ENCODE measurements around the gene C6orf89.
A peak's percentile ranks its signal among the peaks of the same experiment; 100 is the strongest.
"Not testable (repeated sequence)": the region's sequence is repeated elsewhere in the genome, so short reads cannot be mapped to it uniquely, and the experiment has no call there.

C6orf89 gene

DNA sequence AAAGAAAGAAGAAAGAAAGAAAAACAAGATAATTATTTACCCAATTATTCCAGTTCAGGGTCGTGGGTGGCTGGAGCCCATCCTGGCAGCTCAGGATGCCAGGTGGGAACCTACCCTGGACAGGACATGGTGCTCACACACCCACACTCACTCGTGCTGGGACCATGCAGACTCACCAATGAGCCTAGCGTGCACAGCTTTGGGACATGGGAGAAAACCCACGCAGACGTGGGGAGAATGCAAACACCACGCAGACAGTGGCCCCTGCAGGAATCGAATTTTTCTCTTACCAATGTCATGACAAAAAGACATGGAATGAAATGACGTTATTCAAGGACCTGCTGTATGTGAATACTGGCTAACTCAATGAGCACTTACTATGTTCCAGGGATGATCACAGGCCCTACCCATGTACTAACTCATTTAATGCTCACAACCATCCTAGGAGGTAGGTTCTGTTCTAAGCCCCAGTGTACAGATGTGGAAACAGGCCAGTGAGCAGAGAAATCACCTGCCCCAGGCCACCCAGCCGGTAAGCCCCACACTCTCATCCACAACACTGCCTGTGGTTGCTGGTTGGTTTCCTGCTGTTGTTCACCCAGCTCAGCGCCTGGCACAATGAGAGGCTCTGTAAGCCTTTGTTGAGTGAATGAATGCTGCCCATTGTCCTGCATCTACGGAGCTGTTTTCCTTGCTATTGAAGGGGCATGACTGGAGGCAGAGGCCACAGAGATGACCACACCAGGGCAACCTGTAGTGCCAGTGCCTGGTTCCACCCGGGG lies 62.0 kb downstream of the C6orf89 start:
- no peak for DNase-seq (ENCODE audit: low read depth in 2 of 2)

DNA sequence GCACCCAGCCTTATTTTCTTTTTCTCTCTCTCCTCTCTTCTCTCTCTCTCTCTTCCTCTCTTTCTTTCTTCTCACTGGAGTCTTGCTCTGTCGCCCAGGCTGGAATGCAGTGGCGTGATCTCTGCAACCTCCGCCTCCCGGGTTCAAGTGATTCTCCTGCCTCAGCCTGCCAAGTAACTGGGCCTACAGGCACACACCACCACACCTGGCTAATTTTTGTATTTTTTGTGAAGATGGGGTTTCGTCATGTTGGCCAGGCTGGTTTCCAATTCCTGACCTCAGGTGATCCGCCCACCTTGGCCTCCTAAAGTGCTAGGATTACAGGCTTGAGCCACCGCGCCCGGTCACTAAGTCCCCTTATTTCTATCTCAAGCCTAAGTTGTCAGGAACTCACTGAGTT lies 63.3 kb downstream of the C6orf89 start:
- not testable (repeated sequence) for DNase-seq (ENCODE audit: low read depth in 2 of 2)

DNA sequence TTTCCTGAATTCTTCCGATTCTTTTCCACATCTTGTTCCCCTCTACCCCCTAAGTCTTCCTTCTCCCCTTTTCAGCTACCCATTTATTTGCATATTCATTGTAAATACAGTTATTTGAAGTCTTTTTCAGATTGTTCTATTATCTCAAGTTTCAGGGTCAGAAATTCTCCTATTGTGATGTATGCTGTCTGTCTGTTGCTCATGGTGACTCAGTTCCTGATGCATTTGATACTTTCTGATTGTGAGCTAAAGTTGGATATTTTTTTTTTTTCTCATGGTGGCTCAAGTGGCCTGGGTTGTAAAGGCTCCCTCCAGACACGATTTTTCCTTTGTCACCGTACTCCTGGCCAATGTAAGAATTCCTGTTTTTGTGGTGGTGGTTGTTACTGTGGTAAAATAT lies 63.9 kb downstream of the C6orf89 start:
- DNase-seq (ENCODE audit: low read depth in 2 of 2) = no peak

DNA sequence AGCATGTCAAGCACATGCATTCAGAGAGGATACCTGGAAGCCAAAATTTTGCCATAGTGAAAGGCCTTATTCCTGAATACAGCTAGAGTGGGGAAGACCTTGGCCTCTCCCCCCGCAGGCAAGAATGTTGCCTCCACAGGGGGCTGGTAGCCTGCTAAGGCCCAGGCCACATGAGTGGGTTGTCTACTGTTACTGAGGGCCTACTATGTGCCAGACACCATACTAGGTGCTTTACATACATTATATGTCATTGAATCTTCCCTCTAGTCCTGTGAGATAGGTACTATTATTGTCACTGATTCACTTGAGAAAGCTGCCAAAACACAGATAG lies 68.1 kb downstream of the C6orf89 start:
- DNase-seq (ENCODE audit: low read depth in 2 of 2) = no peak

DNA sequence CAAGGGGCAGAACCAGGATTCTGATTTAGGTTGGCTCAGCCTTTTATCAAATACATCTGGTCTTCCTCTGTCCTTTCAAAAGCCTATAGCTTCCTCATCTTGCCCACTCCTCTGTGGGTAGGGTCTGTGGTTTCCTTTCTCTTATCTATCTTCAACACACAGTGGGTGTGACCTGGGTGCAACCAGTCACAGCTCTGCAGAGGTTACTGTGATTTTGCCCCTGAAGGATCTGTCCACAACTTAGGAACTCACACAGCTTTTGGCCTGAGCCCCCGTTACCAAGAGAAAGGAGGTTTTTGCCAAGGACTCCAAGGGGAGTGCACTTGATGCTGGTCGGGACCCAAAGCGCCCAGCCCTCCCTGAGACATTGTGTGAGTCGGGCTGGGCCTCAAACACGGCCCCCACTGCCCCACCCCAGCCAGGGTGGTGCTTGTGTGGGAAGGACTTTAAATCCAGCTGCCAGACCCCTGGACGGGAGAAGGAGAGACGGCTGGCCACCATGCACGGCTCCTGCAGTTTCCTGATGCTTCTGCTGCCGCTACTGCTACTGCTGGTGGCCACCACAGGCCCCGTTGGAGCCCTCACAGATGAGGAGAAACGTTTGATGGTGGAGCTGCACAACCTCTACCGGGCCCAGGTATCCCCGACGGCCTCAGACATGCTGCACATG lies 68.6 kb downstream of the C6orf89 start, which contains the start of gene PI16:
TSS of gene PI16 (plus strand) at position 477 of the 670 bp plus-strand sequence. CDS start at position 500, 23 bp downstream.
- no peak for DNase-seq (ENCODE audit: low read depth in 2 of 2)

DNA sequence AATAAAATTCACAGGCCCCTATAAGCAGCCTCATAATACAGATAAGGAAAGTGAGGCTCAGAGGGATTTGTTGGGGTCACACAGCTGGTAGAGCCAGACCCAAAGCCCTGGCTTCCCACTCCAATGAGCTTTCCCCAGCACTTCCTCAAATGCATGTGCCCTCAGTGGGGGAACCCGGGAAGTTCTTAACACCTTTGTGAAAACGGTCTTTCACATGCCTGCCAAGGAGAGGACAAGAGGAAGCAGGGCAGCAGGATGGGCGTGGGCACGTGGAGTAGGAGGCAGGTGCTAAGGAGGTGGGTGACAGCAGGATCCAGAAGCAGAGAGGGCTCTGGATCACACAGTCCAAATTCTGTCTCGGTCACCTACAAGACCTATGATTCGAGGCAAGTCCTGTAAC lies 69.4 kb downstream of the C6orf89 start:
- no peak for DNase-seq (ENCODE audit: low read depth in 2 of 2)

DNA sequence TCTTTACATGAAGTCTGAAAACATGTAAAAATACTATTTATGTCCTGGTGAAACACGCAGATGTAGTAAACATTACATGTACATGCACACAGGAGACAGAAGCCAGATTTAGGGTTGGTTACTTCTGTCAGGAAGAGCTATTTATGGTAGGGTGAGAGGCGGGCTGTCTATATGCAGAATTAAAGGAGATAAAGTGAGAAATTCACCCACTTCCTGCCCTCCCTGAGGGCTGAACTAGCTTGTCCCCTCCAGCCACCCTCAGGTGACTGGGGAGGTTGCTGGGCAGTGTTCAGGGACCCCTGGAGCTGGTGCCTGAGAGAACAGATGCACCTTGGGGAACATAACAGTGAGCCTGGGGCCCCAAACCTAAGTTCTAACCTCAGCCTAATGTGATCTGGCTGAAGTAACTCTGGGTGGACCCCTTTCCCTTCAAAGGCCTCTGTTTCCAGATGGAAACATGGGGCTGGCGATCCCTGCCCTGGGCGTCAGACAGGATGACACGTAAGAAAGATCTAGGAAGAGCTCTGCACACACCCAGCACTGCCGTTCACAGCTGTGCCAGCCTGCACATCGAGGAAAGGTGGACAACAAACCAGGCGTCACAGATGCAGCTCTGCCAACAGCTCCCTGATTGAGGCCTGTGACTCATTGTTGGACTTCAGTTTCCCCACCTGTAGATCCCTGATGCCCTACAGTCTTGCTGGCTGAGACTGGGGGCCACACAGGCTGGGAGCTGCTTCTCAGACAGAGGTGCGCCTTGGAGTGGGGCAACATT lies 70.1 kb downstream of the C6orf89 start:
- no peak for DNase-seq (ENCODE audit: low read depth in 2 of 2)

DNA sequence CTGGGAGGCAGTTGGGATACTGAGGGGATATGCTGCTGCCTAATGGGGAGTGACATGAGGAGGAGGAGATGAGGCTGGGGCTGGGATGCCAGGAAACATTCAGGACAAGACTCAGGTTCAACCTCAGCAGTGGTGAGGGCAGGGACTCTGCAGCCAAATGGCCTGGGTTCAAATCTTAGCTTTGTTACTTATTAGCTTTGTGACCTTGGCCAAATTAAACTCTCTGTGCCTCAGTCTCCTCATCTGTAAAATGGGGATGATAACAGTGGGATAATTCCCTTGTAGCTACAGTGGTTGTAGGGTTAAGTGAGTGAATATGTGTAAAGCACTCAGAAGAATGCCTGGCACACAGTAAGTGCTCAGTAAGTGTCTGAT lies 70.7 kb downstream of the C6orf89 start:
- DNase-seq (ENCODE audit: low read depth in 2 of 2) = no peak

DNA sequence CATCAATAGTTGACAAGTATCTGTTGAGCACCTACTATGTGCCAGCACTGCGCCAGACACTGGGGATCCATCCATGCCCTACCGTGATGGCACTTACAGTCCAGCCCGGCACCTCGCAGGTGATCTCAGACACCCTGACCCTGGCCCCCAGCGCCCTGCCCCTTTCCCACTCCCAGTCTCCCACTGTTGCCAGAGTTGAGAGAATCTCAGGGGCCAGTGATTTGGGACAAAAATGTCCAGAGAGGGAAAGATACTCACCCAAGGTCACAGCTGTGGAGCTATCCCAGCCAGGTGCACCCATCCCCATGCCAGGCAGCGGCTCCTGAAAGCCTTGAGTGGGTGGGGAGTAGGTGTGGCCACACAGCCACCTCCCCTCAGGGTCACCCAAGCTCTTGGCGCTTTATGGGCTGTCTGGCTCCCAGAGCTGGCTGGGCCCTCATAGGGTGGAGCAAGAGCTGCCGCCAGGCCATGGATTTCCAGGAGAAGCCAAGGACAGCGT lies 72.1 kb downstream of the C6orf89 start:
- no peak for DNase-seq (ENCODE audit: low read depth in 2 of 2)

DNA sequence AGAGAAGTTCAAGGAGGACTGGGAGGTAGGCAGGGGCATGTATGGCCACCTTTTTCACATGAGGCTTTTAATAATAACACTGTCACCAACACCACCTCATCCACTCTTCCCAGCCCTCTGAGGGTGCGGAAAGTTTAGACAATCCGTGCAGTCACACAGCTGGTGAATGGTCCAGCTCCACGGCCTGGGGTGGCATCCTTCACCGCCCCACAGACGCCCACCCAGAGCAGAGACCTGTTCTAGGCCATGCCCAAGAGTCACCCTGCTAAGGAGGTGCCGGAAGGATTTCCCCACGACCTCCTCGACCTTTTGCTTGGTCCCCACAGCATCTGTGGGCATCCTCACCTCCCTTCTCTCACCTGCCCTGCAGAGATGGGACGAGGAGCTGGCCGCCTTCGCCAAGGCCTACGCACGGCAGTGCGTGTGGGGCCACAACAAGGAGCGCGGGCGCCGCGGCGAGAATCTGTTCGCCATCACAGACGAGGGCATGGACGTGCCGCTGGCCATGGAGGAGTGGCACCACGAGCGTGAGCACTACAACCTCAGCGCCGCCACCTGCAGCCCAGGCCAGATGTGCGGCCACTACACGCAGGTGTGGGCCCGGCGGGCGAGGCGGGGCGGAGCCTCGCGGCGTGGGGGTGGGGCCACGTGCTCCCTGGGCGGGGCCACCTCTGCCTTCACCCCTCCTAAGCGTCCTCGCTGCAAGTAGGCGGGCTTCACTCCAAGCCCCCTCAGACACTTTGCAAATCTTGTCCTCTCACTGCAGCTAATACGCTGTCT lies 73.2 kb downstream of the C6orf89 start:
- DNase-seq (ENCODE audit: low read depth in 2 of 2) = no peak

DNA sequence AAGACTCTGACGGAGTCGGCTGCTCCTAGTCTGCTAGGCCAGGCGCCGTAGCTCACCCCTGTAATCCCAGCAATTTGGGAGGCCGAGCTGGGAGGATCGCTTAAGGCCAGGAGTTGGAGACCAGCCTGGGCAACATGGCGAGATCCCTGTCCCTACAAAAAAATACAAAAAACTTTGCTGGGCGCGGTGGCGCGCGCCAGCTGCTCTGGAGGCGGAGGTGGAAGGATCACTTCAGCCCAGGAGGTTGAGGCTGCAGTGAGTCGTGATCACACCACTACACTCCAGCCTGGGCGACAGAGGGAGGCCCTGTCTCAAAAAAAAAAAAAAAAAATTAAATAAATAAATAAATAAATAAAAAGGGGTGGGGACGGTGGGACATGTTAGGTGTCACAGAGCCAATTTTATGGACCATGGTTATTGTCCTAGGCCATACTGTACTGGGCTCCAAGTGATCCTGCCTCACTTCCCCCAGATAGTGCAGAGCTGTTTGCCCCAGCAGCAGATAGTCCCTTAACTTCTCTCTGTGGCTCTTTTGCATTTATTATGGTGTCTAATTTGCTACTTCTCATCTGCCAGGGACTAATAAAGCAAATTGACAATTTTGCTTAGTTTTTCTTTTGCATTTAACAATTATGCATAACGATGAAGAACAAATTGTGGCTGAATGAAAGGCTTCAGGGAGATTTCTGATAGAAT lies 74.0 kb downstream of the C6orf89 start:
- no peak for DNase-seq (ENCODE audit: low read depth in 2 of 2)

DNA sequence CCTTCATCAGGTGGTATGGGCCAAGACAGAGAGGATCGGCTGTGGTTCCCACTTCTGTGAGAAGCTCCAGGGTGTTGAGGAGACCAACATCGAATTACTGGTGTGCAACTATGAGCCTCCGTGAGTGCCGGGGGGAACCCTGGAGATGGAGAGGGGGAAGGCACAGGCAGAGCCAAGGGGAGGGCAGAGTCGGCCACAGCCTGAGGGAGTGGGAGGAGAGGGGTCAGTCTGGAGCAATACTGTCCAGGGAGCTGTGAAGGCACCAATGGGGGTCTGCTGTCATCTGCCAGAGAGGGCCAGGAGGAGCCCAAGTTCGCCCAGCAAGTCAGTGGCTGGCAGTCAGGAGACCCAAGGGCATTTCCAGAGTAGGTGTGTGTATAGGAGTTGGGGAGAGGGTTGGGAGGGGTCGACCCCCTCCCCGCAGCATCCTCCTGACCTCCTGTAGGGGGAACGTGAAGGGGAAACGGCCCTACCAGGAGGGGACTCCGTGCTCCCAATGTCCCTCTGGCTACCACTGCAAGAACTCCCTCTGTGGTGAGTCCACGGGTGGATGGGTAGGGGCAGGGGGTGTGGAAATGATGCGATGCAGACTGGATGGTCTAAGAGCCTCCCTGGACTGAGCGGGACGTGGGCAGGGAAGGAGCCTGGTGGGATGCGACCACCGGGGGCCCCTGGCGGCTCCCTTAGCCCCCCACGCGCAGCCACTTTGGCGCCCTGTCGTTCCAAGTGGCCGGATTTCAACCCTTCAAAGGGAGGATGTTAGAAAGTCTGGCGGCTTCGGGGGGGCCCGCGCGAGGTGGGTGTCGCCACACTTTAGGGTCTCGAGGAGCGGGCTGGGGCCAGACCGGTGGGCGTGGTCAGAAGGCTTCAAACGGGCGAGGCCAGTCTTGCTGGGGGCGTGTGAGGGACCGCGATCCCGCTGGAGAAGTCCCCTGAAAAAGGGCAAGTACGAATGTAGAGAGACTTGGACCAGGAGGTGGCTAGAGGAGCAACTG lies 76.0 kb downstream of the C6orf89 start:
- DNase-seq (ENCODE audit: low read depth in 2 of 2) = no peak

DNA sequence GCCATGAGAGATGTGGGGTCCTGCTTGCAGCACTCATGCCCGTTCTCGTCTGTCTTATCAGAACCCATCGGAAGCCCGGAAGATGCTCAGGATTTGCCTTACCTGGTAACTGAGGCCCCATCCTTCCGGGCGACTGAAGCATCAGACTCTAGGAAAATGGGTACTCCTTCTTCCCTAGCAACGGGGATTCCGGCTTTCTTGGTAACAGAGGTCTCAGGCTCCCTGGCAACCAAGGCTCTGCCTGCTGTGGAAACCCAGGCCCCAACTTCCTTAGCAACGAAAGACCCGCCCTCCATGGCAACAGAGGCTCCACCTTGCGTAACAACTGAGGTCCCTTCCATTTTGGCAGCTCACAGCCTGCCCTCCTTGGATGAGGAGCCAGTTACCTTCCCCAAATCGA lies 77.1 kb downstream of the C6orf89 start:
- DNase-seq (ENCODE audit: low read depth in 2 of 2) = peak; percentile 31 to 72

DNA sequence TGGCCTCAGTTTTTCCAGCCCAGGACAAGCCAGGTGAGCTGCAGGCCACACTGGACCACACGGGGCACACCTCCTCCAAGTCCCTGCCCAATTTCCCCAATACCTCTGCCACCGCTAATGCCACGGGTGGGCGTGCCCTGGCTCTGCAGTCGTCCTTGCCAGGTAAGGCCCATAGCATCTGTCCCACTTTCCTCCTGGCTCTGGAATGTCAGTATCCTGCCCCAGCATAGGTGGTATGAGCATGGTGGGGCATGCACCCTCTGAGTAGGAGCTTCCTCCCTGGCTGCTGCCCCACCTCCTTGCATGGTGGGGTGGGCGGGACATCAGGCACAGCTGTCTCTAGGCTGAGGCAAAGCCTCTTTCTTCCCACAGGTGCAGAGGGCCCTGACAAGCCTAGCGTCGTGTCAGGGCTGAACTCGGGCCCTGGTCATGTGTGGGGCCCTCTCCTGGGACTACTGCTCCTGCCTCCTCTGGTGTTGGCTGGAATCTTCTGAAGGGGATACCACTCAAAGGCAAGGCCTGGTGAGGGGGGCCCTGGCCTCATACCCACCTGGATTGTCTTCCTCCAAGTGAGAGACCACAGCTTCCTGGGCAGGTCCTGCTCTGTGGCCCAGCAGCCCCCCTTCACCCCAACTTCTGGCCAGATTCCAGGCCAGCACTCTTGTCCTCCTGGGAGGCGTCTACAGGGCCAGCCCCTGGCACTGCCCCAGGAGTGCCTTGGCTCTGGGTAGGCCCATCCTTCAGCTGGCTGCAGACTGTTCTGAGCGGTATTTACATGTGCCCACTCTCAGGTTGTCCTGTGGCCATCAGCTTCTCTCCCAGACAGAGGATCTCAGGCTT lies 77.9 kb downstream of the C6orf89 start:
- no peak for DNase-seq (ENCODE audit: low read depth in 2 of 2)

DNA sequence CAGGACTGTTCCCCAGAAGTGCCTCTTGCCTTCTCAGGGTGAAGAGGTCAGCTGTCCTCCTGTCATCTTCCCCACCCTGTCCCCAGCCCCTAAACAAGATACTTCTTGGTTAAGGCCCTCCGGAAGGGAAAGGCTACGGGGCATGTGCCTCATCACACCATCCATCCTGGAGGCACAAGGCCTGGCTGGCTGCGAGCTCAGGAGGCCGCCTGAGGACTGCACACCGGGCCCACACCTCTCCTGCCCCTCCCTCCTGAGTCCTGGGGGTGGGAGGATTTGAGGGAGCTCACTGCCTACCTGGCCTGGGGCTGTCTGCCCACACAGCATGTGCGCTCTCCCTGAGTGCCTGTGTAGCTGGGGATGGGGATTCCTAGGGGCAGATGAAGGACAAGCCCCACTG lies 78.6 kb downstream of the C6orf89 start:
- DNase-seq (ENCODE audit: low read depth in 2 of 2) = no peak

DNA sequence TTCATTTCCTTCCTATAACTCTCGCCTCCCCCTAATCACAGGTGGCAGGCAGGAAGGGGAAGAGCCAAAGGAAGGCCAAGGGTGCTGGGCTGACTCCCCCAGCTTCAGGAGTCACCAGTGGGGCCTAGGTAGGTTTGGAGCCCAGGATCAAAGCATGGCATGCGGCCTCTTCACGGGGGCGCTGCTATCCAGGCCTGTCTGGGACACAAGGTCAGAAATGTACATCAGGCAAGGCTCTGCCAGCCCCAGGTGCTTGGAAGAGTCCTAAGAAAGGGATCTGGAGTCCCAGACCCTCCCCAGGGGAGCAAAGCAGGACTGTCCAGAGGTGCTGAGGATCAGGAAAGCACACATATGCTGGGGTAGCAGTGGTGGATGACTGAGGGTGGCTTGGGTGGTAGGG lies 79.2 kb downstream of the C6orf89 start:
- no peak for DNase-seq (ENCODE audit: low read depth in 2 of 2)

DNA sequence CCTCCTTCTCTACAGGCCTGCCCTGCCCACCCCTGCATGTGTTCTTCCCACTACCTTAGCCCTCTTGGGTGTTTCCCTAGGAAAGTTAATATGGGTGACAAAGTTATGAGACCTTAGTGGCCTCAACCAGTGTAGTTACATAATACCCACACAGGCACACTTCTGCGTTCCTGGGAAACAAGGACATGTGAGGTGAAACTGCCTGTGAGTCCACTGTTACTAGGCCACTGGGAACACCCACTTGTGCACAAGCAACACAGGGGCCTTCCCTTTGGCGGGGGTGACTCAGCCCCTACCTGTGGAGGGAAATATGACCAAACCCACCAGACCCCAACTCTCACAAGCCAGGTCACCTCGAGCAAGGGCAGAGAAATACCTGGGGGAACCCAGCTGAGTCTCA lies 81.5 kb downstream of the C6orf89 start:
- no peak for DNase-seq (ENCODE audit: low read depth in 2 of 2)

DNA sequence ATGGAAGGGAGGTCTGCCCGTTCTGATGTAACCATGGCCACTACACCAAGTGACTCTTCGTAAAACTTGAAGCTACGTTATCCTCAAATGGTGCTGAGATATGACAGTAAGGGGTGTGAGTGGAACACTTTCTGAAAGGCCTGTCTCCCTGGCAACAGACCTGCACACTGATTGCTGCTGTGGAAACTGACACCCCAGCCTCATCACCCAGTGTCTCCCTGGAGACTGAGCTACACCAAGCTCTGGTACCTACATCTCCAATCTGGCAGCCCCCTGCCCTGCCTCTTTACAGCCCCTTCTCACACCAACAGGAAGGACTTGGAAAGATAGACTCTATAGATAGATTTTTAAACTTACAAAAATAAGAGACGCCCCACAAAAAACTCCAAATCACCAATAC lies 82.0 kb downstream of the C6orf89 start:
- no peak for DNase-seq (ENCODE audit: low read depth in 2 of 2)
